Measurements from ENCODE around the gene CTDSPL. TPM values are rescaled to one million over a fixed set of nuclear protein-coding genes. Genes with fewer than 3 reads are reported as not detected.
"Not testable (repeated sequence)": the region's sequence is repeated elsewhere in the genome, so short reads cannot be mapped to it uniquely, and the experiment has no call there.

CTDSPL gene, protein sequence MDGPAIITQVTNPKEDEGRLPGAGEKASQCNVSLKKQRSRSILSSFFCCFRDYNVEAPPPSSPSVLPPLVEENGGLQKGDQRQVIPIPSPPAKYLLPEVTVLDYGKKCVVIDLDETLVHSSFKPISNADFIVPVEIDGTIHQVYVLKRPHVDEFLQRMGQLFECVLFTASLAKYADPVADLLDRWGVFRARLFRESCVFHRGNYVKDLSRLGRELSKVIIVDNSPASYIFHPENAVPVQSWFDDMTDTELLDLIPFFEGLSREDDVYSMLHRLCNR
- 13.5 and 24.6 TPM in 2 replicates for total RNA-seq (2014; rRNA removed; shearing (Covaris generic); ENCODE audit: low replicate concordance)

DNA sequence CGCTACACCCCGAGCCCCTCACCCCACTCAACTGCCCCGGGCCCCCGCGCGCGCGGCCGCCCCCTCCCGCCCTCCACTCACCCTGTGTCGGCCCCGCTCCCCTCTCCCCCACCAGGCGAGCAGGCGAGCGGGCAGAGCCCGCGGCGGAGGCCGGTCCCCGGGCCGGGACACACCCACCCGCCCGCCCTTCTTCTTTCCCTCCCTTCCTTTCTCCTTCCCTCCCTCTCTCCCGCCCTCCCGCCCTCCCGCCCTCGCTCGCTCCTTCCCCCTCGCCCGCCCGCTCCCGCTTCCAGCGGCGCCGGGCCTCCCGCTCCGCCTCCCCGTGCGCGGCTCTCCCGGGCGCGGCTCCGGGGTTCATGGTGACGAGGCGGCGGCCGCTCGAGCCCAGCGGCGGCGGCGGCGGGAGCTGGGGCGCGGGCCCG lies at the start of gene CTDSPL:
Gene CTDSPL, plus strand, starts transcription at position 261 of the 422 bp plus-strand sequence. CDS start 320 bp downstream, outside the sequence.
- Histone ChIP-seq H3K27me3 (no peaks in the 10 kb centered on the region), H3K9me3 (no peaks in the 10 kb centered on the region), H3K36me3 (no peaks in the 10 kb centered on the region), H3K4me3 (peak within 1 kb of the TSS; percentile 59)
- peak; percentile 52 for DNase-seq

DNA sequence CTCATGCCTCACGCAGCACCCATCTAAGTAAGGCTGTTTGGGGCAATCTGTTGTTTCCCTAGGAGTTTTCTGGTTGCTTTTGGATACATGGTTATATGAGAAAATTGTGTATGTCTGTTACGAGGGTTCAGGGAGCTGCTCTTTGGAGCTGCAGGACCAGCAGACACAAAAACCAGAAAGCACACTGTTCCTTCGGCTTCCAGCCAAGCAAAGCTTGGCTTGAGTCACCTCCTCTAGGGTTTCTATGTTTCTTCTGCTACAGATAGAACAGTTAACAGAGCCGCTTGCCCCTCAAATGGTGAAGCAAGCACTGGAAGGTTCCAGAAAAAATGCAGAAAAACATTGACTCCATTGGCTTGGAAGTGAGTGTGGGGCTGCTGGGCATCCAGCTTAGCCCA lies 49.2 kb upstream of the CTDSPL start:
- H3K4me3 ChIP-seq = no peak overlapping the region
- no peaks in the 10 kb centered on the region for H3K9me3 ChIP-seq
- no peak for DNase-seq
- no peaks in the 10 kb centered on the region for H3K27me3 ChIP-seq
- no peaks in the 10 kb centered on the region for H3K36me3 ChIP-seq

DNA sequence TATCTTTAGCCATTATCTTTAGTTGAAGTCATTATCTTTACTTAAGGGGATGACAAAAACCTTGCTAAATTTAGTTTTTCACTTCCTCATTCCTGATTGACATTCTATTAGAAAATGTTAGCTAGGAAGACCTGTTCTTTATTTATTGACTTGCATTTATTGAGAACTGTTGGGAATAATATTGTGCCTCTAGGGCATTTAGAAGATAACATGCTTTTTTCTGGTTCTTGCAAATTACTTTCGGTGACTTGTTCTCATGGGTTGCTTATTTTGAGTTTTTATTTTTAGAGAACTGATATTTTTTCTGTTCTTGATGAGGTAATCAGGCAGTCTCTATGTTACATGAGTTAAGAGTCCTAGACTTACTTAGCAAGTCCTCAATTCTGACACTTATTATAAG lies 48.3 kb upstream of the CTDSPL start:
- H3K4me3 ChIP-seq = no peak overlapping the region
- H3K9me3 ChIP-seq = no peaks in the 10 kb centered on the region
- DNase-seq = no peak
- no peaks in the 10 kb centered on the region for H3K27me3 ChIP-seq
- H3K36me3 ChIP-seq = no peaks in the 10 kb centered on the region

DNA sequence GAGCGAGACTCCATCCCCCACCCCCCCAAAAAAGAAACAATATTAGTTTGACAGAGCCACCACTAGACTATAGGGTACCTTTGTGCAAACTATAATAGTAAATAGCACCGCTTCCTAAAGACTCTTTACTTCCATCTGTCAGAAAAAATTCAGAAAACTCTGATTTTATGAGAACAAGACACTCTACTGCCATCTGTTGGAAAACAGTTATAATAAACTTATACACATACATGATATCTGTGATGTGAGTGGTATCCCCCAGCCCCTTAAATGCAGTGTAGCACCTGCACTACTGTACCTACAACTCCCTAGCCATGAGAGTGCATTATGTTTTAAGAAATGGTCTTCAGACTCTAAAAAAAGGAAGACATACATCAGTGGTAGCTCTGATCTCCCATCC lies 47.1 kb upstream of the CTDSPL start:
- H3K9me3 ChIP-seq = no peaks in the 10 kb centered on the region
- no peaks in the 10 kb centered on the region for H3K36me3 ChIP-seq
- no peaks in the 10 kb centered on the region for H3K27me3 ChIP-seq
- no peak for DNase-seq
- no peak overlapping the region for H3K4me3 ChIP-seq

DNA sequence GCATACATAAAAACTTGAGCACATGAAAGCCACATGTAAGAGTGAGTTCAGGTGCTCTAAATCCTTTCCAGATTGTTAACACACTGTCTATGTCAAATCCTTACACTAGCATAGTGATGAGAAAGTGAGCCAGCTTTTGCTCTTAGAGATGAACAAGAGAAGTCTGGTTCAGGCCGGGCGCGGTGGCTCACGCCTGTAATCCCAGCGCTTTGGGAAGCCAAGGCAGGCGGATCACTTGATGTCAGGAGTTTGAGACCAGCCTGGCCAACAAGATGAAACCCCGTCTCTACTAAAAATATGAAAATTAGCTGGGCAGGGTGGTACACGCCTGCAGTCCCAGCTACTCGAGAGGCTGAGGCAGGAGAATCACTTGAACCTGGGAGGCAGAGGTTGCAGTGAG lies 46.5 kb upstream of the CTDSPL start:
- not testable (repeated sequence) for H3K9me3 ChIP-seq, H3K4me3 ChIP-seq, DNase-seq, H3K27me3 ChIP-seq, H3K36me3 ChIP-seq

DNA sequence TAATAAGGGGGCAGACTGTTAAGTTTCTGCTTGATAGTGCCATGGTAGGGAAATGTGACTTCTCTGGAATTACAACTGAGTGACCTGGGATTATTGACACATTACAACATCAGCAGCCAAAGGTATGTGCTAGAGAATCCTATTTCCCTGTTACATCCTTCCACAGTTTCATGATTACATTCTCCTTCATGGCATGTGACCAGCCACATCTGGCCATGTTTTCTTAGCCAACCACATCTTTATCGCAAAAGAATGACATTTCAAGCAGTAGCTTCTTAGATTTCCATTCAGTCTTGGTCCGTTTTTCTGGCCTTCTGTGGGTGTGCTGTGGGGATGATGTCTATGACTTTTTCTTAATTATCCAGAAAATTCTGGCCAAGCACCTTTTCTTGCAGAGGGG lies 45.4 kb upstream of the CTDSPL start:
- no peaks in the 10 kb centered on the region for H3K9me3 ChIP-seq
- no peak for DNase-seq

DNA sequence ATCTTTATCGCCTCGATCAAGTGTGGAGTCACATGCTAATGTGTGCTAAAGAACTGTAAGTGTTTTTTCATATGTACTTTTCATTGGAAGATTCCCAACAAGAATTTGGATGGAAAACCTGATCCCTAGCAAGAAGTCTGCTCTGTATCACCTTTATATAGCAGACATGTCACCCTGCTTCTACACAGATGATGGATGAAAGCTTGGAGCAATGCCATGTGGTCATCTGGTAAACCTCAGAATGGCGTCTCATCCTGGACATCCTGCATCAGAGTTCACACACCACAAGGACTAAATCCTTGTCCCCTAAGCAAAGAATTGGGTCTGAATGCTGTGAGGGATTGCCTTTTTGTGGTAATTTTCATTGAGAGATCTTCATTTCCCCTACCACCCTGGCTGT lies 42.1 kb upstream of the CTDSPL start:
- no peak overlapping the region for H3K4me3 ChIP-seq
- DNase-seq = no peak
- no peaks in the 10 kb centered on the region for H3K27me3 ChIP-seq
- no peaks in the 10 kb centered on the region for H3K36me3 ChIP-seq
- H3K9me3 ChIP-seq = no peaks in the 10 kb centered on the region

More for the DNA sequence above, 45.4 kb upstream of the CTDSPL start:
- no peaks in the 10 kb centered on the region for H3K36me3 ChIP-seq
- no peak overlapping the region for H3K4me3 ChIP-seq
- no peaks in the 10 kb centered on the region for H3K27me3 ChIP-seq

DNA sequence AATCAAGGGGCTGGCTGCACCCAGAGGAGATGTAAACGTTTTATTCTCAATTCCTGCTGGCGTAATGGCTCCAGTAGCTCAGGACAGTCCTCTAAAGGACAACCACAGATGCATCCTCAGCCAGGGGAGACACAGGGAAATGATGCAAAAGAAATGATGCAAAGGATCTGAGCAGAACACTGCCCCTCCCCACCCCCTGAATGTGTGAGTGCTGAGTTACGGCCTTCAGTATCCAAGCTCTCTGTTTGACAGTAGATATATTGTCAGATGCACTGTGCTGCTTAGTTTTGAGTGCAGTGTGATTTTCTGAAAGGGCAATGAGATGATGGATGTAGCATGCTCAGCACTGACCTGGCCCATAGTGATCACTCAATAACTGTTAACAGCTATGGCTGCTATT lies 41.4 kb upstream of the CTDSPL start:
- no peaks in the 10 kb centered on the region for H3K27me3 ChIP-seq
- no peaks in the 10 kb centered on the region for H3K9me3 ChIP-seq
- H3K4me3 ChIP-seq = no peak overlapping the region
- no peaks in the 10 kb centered on the region for H3K36me3 ChIP-seq
- no peak for DNase-seq

DNA sequence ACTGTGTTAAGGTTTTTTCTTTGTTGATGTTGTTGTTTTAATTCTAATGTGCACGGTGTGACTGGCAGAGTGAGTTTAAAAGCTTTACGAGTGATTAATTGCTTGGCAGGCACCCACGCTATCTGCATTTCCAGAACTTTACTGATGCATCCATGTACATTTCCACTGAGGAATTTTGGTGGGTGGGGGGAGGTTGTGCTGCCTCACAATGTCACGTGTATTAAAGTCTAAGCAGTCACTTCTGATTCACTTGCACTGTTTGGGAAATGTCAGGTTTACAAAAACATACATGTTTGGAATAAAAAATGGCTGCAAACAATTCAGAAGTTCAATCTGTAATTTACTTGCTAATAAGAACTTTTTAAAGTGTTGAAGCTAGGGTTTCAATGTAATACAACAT lies 38.5 kb upstream of the CTDSPL start:
- no peak for DNase-seq
- Histone ChIP-seq H3K4me3 (no peak overlapping the region), H3K36me3 (no peaks in the 10 kb centered on the region), H3K9me3 (no peaks in the 10 kb centered on the region), H3K27me3 (no peaks in the 10 kb centered on the region)

DNA sequence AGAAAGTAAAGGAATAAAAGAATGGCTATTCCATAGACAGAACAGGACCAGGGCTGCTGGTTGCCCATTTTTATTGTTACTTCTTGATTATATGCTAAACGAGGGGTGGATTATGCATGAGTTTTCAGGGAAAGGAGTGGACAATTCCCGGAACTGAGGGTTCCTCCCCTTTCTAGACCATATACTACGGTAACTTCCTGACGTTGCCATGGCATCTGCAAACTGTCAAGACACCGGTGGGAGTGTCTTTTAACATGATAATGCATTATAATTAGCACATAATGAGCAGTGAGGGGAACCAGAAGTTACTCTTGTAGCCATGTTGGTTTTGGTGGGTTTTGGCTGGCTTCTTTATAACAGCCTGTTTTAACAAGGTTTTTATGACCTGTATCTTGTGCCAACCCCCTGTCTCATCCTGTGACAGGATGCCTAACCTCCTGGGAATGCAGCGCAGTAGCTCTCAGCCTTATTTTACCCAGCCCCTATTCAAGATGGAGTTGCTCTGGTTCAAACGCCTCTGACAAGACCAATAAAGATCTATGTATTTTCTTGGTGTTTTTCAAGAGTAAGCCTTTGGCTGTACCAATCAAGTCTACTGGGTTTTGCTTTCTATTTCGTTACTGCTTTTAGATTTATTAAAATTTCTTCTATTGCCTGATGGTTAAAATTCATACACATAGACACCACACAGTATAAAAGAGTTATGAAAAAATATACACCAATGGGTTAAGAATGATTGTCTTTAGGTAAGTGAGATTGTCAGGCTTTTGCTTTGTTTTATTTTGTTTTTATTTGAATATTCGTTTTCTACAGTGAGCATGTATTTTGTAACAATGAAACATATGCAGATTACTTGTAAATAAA lies 37.4 kb upstream of the CTDSPL start:
- DNase-seq = no peak
- Histone ChIP-seq H3K9me3 (no peaks in the 10 kb centered on the region), H3K4me3 (no peak overlapping the region)

DNA sequence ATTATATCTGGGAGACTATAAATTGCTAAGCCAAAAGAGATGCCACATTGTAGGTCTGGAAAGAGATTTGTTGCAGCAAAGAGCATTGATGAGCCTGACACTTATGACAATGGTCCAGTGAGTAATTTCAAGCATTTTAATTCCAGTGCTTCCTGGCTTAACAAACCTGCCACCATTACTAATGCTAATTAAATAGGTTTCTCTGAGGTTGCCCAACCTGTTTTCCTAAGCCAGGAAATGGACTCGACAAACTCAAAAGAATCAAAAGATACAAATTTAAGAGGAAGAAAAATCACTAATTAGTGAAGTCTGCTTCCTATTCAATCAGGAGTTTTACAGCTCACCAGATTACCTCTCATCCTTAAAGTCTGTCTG lies 36.7 kb upstream of the CTDSPL start:
- Histone ChIP-seq H3K27me3 (no peaks in the 10 kb centered on the region), H3K36me3 (no peaks in the 10 kb centered on the region), H3K4me3 (no peak overlapping the region), H3K9me3 (no peaks in the 10 kb centered on the region)
- DNase-seq = no peak

More for the DNA sequence above, 37.4 kb upstream of the CTDSPL start:
- Histone ChIP-seq H3K27me3 (no peaks in the 10 kb centered on the region), H3K36me3 (no peaks in the 10 kb centered on the region)

DNA sequence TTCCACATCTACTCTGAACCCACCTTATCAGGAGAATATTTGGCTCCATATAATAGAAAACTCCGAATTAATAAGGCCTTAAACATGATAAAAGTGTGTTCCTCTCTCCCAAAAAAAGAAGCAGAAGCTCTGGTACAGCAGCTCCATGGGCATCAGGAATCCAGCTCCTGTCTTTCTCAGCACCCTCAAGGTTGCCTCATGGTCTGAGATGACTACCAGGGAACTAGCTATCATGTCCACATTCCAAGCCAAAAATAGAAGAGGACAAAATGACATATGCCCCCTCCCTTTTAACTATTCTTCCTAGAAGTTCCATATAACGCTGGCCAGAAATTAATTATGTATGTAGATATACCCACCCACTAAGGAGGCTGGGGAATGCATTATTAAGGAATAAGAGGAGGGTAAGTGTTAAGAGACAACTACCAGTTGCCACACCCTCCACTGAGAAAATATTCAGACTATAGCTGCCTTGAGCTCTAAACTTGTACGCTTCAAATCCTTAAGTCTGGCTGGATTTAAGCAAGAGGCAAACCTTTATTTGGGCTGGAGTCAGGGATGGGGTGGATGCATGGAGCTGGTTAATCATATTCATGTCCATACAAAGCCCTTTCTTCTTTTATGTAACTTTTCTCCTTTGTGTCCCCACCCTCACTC lies 35.8 kb upstream of the CTDSPL start:
- no peak for DNase-seq
- H3K9me3 ChIP-seq = no peaks in the 10 kb centered on the region
- no peaks in the 10 kb centered on the region for H3K36me3 ChIP-seq
- no peak overlapping the region for H3K4me3 ChIP-seq
- no peaks in the 10 kb centered on the region for H3K27me3 ChIP-seq

DNA sequence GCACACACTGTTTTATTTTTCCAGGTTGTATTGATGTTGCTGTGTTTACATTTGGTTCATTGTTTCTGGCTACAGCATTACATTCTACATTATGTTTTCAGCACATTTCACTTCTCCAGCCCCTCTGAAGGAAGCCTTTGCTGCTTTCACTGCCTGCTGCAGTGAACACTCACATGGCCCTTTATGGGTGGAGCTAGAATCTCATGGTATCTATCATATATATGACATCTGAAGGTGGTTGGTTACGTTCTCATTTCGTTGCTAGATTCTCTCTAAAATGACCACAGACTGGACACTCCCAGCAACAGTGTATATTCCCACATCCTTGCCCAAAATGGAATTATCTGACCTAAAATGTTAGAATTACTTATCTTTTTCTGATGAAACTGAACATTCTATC lies 35.2 kb upstream of the CTDSPL start:
- Histone ChIP-seq H3K4me3 (no peak overlapping the region), H3K9me3 (no peaks in the 10 kb centered on the region), H3K36me3 (no peaks in the 10 kb centered on the region), H3K27me3 (no peaks in the 10 kb centered on the region)
- no peak for DNase-seq

DNA sequence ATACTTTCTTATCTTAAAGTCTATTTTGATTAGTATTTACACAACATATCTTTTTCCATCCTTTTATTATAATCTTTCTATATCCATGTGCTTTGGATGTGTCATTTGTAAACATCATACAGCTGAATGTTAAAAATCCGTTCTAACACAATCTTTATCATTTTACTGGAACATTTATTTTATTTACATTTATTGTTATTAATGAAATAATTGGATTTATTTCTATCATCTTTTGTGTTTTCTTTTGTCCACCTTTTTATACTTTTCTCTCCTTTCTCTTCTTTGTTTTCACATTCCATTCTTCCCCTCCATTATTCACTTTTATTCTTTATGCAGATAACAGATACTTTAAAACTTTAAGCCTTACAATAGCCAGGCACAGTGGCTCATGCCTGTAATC lies 34.7 kb upstream of the CTDSPL start:
- no peak for DNase-seq
- H3K36me3 ChIP-seq = no peaks in the 10 kb centered on the region
- no peaks in the 10 kb centered on the region for H3K9me3 ChIP-seq
- no peak overlapping the region for H3K4me3 ChIP-seq
- no peaks in the 10 kb centered on the region for H3K27me3 ChIP-seq

DNA sequence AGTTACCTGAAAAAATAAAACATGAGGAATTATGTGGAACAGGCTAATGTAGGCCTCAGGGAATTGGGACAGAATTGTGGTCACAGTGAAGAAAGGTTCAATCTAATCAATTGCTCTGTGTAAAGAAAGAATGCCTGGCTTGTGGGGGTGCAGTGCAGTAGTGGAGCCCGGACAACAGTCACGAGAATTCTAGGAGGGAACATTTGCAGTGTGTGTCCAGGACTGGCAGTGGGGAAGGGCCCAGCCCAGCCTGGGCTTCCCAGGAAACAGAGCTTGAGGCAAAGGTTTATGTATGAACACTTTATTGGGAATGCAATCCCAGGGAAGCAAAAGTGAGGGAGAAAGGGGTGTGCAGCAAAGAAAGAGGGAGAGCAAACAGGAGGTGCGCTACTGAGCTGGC lies 29.2 kb upstream of the CTDSPL start:
- no peak overlapping the region for H3K4me3 ChIP-seq
- H3K9me3 ChIP-seq = no peaks in the 10 kb centered on the region
- H3K27me3 ChIP-seq = no peaks in the 10 kb centered on the region
- no peak for DNase-seq
- no peaks in the 10 kb centered on the region for H3K36me3 ChIP-seq

DNA sequence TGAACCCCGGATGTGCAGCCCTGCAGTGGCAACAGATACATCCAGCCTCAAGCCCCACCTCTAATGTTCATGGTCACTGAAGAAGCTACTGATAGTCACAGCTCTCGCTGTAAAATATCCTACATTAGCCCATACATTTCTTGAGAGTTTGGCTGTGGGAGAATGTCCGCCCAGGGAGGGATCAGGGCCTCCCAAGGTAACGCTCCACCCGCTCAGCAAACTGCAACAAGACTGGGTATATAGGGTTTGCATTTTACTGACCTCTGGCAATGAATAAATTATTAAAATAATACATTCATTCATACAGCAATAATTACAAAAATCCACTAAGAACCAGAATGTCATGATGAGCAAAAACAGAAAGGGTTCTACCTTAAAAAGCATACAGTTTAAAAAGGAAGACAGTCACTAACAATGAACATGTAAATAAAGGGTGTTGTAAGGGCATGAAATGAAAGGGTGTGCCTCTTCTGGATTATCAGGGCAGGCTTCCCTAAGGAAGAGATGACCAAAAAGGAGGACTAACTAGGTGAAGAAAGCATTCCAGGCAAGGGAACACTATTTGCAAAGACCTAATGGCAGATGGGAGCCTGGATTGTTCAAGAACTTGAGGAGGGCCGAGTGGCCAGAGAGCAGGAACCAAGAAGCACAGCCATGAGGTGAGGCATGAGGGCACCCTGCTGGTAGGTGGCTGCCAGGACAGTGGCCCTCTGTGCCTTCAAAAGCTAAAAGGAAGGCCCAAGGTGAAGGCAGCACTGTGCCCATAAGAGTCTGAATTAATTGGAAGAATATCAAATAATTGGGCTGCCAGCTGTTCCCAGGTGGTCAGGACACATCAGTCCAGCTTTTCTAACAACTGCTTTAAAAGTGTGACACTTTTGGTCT lies 28.1 kb upstream of the CTDSPL start:
- H3K4me3 ChIP-seq = no peak overlapping the region
- H3K9me3 ChIP-seq = no peaks in the 10 kb centered on the region
- no peaks in the 10 kb centered on the region for H3K27me3 ChIP-seq
- no peak for DNase-seq
- H3K36me3 ChIP-seq = no peaks in the 10 kb centered on the region
